Ovary (tissue), 9 donors: Measurements from ENCODE around the gene TP53BP1. TPM values are rescaled to one million over a fixed set of nuclear protein-coding genes. Genes with fewer than 3 reads are reported as not detected.
A peak's percentile ranks its signal among the peaks of the same experiment; 100 is the strongest.

Experiments used
- DNase-seq, 5 donors: peaks; one replicate each; pipeline ENCODE4 v3.0.0-alpha.2; 2019 to 2020
- H3K27ac ChIP-seq, 2 donors: fragments of 200-600 bp; one replicate each; pipeline versions ENCODE4 v1.5.1 to v1.8.0; 2019 to 2022
- H3K27me3 ChIP-seq: fragments of 200-600 bp; one replicate; pipeline ENCODE4 v1.8.0; 2022
- H3K36me3 ChIP-seq: fragments of 200-600 bp; sonication (generic); one replicate; pipeline ENCODE4 v1.5.1; 2019
- H3K4me1 ChIP-seq: one replicate; pipeline ENCODE4 v1.8.1; 2013; ENCODE audit warnings: mild to moderate bottlenecking, moderate library complexity; ENCODE audit not compliant: insufficient read depth
- H3K4me3 ChIP-seq: fragments of 200-600 bp; sonication (generic); one replicate; pipeline ENCODE4 v1.5.1; 2017
- H3K9me3 ChIP-seq, 2 donors: fragments of 200-600 bp in 1 of 2; sonication (generic) in 1 of 2; one replicate each; pipeline versions ENCODE4 v1.5.1 to v1.8.1; 2013 to 2019; ENCODE audit warnings: mild to moderate bottlenecking in 1 of 2, moderate library complexity in 1 of 2
- CTCF ChIP-seq, 3 donors: fragments of 450-650 bp in 2 of 3; fragments of 200-600 bp in 1 of 3; IDR thresholded peaks; one replicate each; pipeline versions ENCODE4 v1.5.1 to v1.8.0; 2016 to 2022; ENCODE audit warnings: antibody characterized with exemption in 3 of 3, mild to moderate bottlenecking in 1 of 3
- EP300 ChIP-seq: sonication (generic); formaldehyde crosslinking; IDR thresholded peaks from one replicate; pipeline ENCODE4 v1.6.1; 2017; ENCODE audit warnings: antibody characterized with exemption
- POLR2A ChIP-seq: fragments of 450-650 bp; IDR thresholded peaks from one replicate; pipeline ENCODE4 v1.6.1; 2017; ENCODE audit warnings: antibody characterized with exemption, mild to moderate bottlenecking, moderate library complexity
- WGBS, 3 donors: extraction: QIAGEN DNeasy Blood & Tissue Kit in 1 of 3; methylation state at CpG; one replicate each; pipeline versions ENCODE4 v1.1.5 to v1.1.7; 2013 to 2017; 5-methylcytosine and 5-hydroxymethylcytosine counted together
- intact Hi-C, 4 donors: fragments of 100-400 bp; cut with DNase I; formaldehyde crosslinking; loops; one replicate each; pipeline versions ENCODE4 v1.11.0 to v1.15.1; 2022 to 2023
- polyA plus RNA-seq, 2 donors: library from polyadenylated mRNA; stranded (reverse); fragments of 200-250 nt in 1 of 2; fragments of 350-450 nt in 1 of 2; fragmentation: Illumina TruSeq in 1 of 2; extraction: RNeasy Lipid Tissue Mini Kit (QIAGEN cat#74804) in 1 of 2; gene quantifications; one replicate each; pipeline ENCODE4 v1.2.3, GENCODE V29; 2013 to 2014
- total RNA-seq, 7 donors: library from RNA; depleted of rRNA in 2 of 7; stranded (reverse); fragments of >200 nt in 2 of 7; fragmentation: NEBNext Ultra II Directional in 3 of 7; extraction: Animal tissue kit (Norgen Biotek cat#: 25700) in 3 of 7; gene quantifications; one replicate each; pipeline versions ENCODE4 v1.1.0 to v1.2.4, GENCODE V29; 2016 to 2023
- donor health status: DM: no; HTN: no; CAD: no; lungs with moderate emphysema.
- donor health status: DM: no; HTN: no; CAD: no.
- donor health status: Bipolar disorder and iron deficiency.
- donor health status: DM: yes; HTN: yes; CAD: no.
- donor health status: DM: no; HTN: no; CAD: no.
- donor health status: DM: yes; HTN: yes; CAD: no.

TP53BP1 gene
- total and polyA plus RNA-seq, 9 donors, result 14.5 to 72.1 (median 47.6) TPM

- Histone ChIP-seq H3K4me3 (peak within 1 kb of the TSS; percentile 94), H3K27me3 (no peaks in the 10 kb centered on the region), H3K27ac (peak within 1 kb of the TSS in 1 of 2 donors; percentile 77), H3K9me3 (no peaks in the 10 kb centered on the region), H3K36me3 (no peaks in the 10 kb centered on the region), H3K4me1 (peaks cover 9% of the 10 kb centered on the region)
- 3 to 4% (median 3%) methylated on average over 58 to 66 of the region's 66 CpGs for WGBS, 3 donors
- intact Hi-C loops, result no loop called here
- DNase-seq, result peak; percentile 76 to 87 (median 82)
- no peak for TF ChIP-seq POLR2A
- TF ChIP-seq EP300, result no peak
- TF ChIP-seq CTCF (IDR thresholded peaks at IDR 0.05), result no peak
These were observed 121.7 kb downstream of the TP53BP1 start, which contains the start of the genes TUBGCP4 and ZSCAN29 for GRCh38 chr15:43370975-43371974. Gene TUBGCP4, plus strand, starts transcription at chr15:43371101. Its CDS starts 254 bp downstream, at chr15:43371355. Gene ZSCAN29, minus strand, starts transcription at chr15:43371043. Its CDS starts 1,130 bp downstream, at chr15:43369913.

- Histone ChIP-seq H3K36me3 (no peaks in the 10 kb centered on the region), H3K27me3 (no peaks in the 10 kb centered on the region), H3K4me1 (peaks cover 9% of the 10 kb centered on the region), H3K4me3 (peak overlapping the region; percentile 94), H3K27ac (peak overlapping the region in 1 of 2 donors; percentile 77), H3K9me3 (no peaks in the 10 kb centered on the region)
- WGBS, 3 donors, result 0 to 1% (median 1%) methylated on average over 43 to 45 of the region's 45 CpGs
- intact Hi-C loops, result no loop called here
- TF ChIP-seq CTCF (IDR thresholded peaks at IDR 0.05) (no peak), EP300 (no peak), POLR2A (no peak)
- DNase-seq, result peak in 4 of 5 donors; percentile 11 to 48 (median 33)
These were observed 122.5 kb downstream of the TP53BP1 start for GRCh38 chr15:43370310-43370974.

GRCh38 chr15:43361313-43361903 lies 131.5 kb downstream of the TP53BP1 start:
- peaks cover 2 to 21% of the 10 kb centered on the region in 2 donors for H3K9me3 ChIP-seq
- intact Hi-C loops, result no loop called here
- TF ChIP-seq CTCF (IDR thresholded peaks at IDR 0.05) (no peak), POLR2A (no peak), EP300 (no peak)

GRCh38 chr15:43360821-43361220 lies 132.1 kb downstream of the TP53BP1 start:
- Histone ChIP-seq H3K4me3 (no peak overlapping the region), H3K4me1 (no peaks in the 10 kb centered on the region), H3K27ac (no peak overlapping the region), H3K36me3 (peaks cover 3% of the 10 kb centered on the region), H3K9me3 (peaks cover 2 to 21% of the 10 kb centered on the region in 2 donors), H3K27me3 (no peaks in the 10 kb centered on the region)
- 98 to 99% (median 99%) methylated on average over 4 of the region's 4 CpGs for WGBS, 3 donors
- intact Hi-C loops, result no loop called here
- DNase-seq, result no peak
- no peak for TF ChIP-seq EP300
- no peak for TF ChIP-seq CTCF (IDR thresholded peaks at IDR 0.05)
- TF ChIP-seq POLR2A, result no peak

More at GRCh38 chr15:43361313-43361903, 131.5 kb downstream of the TP53BP1 start:
- no peak for DNase-seq
- no peak overlapping the region for H3K4me3 ChIP-seq
- H3K27me3 ChIP-seq, result no peaks in the 10 kb centered on the region
- peaks cover 3% of the 10 kb centered on the region for H3K36me3 ChIP-seq
- H3K4me1 ChIP-seq, result no peaks in the 10 kb centered on the region
- 97 to 99% (median 98%) methylated on average over 7 of the region's 7 CpGs for WGBS, 3 donors
- no peak overlapping the region for H3K27ac ChIP-seq
